HG02885 (cell line): ENCODE data around the gene TTL.

Experiments
- ATAC-seq: cut with Tn5 transposase; IDR thresholded peaks from one replicate; pipeline ENCODE4 v1.9.1; 2021; ENCODE audit warnings: mild to moderate bottlenecking; ENCODE audit not compliant: unreplicated experiment, poor library complexity

Gene TTL

GRCh38 chr2:112572005-112572404, 90.0 kb downstream of the TTL start:
- no peak for ATAC-seq

- no peak for ATAC-seq
Observed at GRCh38 chr2:112577756-112578155, 95.8 kb downstream of the TTL start.

- no peak for ATAC-seq
Observed at GRCh38 chr2:112579241-112579640, 97.3 kb downstream of the TTL start.

- ATAC-seq: no peak
Observed at GRCh38 chr2:112580084-112580483, 98.1 kb downstream of the TTL start.

- ATAC-seq: no peak
Observed at GRCh38 chr2:112582314-112582746, 100.4 kb downstream of the TTL start.

- no peak for ATAC-seq
Observed at GRCh38 chr2:112583497-112584133, 101.7 kb downstream of the TTL start.

GRCh38 chr2:112584134-112584890, 102.4 kb downstream of the TTL start, which contains the start of gene CHCHD5:
TSS of gene CHCHD5 (plus strand) at chr2:112584609. CDS start at chr2:112584648, 39 bp downstream.
- peak; percentile 89 for ATAC-seq

GRCh38 chr2:112584891-112585250, 102.9 kb downstream of the TTL start:
- ATAC-seq: no peak

- no peak for ATAC-seq
Observed at GRCh38 chr2:112585400-112585799, 103.4 kb downstream of the TTL start.

- no peak for ATAC-seq
Observed at GRCh38 chr2:112585873-112586464, 104.0 kb downstream of the TTL start.

GRCh38 chr2:112588611-112589045, 106.7 kb downstream of the TTL start:
- no peak for ATAC-seq
